ENCODE results near the gene SPACA4.

- TF ChIP-seq ZNF274 (IDR thresholded peaks at IDR 0.05; ENCODE audit: low read depth, low read length) (no peak), SUZ12 (IDR thresholded peaks at IDR 0.05; ENCODE audit: extremely low read depth, insufficient read depth, insufficient read length) (no peak)
These were observed 27.7 kb upstream of the SPACA4 start for GRCh38 chr19:48578891-48579290.

Data from NT2/D1 (cell line).